Type B pancreatic cell (in vitro differentiated cells): ENCODE results near the gene HNRNPA2B1. TPM values are rescaled to one million over a fixed set of nuclear protein-coding genes. Genes with fewer than 3 reads are reported as not detected.
A peak's percentile ranks its signal among the peaks of the same experiment; 100 is the strongest.

ENCODE experiments used
- DNase-seq: peaks from one replicate; pipeline ENCODE4 v3.0.0; 2021; ENCODE audit warnings: mixed read lengths; ENCODE audit not compliant: unreplicated experiment; ENCODE audit errors: extremely low spot score
- H3K27ac Mint-ChIP-seq: 2 replicates; pipeline ENCODE4 v1.8.0; 2021; ENCODE audit warnings: mild to moderate bottlenecking, mixed read lengths
- H3K27me3 Mint-ChIP-seq: 2 replicates; pipeline ENCODE4 v1.8.0; 2021; ENCODE audit warnings: mixed read lengths
- H3K36me3 Mint-ChIP-seq: 2 replicates; pipeline ENCODE4 v1.8.0; 2021; ENCODE audit warnings: mixed read lengths
- H3K4me1 Mint-ChIP-seq: one replicate; pipeline ENCODE4 v1.8.0; 2021; ENCODE audit warnings: mixed read lengths; ENCODE audit not compliant: unreplicated experiment
- H3K4me3 Mint-ChIP-seq: 2 replicates; pipeline ENCODE4 v1.8.0; 2021; ENCODE audit warnings: mild to moderate bottlenecking, mixed read lengths
- H3K9me3 Mint-ChIP-seq: 2 replicates; pipeline ENCODE4 v1.8.0; 2021; ENCODE audit warnings: mixed read lengths
- total RNA-seq: library from RNA; stranded (reverse); gene quantifications from 2 replicates; pipeline ENCODE4 v1.2.1, GENCODE V29; 2021; ENCODE audit warnings: low replicate concordance
- TF ChIP-seq, protein P1 (sequence below): fragments of 200-600 bp; sonication (generic); conservative IDR thresholded peaks from 2 replicates; pipeline ENCODE4 v1.5.0; 2021; ENCODE audit warnings: antibody characterized with exemption, mild to moderate bottlenecking

Gene HNRNPA2B1
- total RNA-seq, 1 donor from 2014 or later: 733 TPM

DNA sequence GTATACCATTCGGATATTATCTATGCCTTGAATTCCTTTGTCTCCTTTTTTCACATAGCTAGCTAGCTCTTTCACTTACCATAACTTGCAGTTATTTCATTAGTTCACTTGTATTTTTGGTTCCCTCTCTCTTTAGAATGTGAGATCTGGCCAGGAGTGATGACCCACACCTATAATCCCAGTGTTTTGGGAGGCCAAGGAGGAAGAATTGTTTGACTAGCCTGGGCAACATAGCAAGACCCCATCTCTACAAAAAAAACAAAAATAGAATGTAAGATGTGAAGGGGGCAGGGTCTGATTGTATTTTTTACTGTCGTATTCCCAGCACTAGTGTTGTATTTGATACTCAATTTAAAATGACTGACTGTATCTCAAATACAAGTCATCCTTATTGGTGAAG, 28.9 kb downstream of the HNRNPA2B1 start:
- Mint-ChIP-seq H3K27me3 (peaks cover 7% of the 10 kb centered on the region), H3K4me1 (peaks cover 11% of the 10 kb centered on the region), H3K4me3 (no peak overlapping the region), H3K36me3 (peaks cover 4% of the 10 kb centered on the region), H3K9me3 (no peaks in the 10 kb centered on the region), H3K27ac (no peak overlapping the region)
- TF ChIP-seq, protein P1, sequence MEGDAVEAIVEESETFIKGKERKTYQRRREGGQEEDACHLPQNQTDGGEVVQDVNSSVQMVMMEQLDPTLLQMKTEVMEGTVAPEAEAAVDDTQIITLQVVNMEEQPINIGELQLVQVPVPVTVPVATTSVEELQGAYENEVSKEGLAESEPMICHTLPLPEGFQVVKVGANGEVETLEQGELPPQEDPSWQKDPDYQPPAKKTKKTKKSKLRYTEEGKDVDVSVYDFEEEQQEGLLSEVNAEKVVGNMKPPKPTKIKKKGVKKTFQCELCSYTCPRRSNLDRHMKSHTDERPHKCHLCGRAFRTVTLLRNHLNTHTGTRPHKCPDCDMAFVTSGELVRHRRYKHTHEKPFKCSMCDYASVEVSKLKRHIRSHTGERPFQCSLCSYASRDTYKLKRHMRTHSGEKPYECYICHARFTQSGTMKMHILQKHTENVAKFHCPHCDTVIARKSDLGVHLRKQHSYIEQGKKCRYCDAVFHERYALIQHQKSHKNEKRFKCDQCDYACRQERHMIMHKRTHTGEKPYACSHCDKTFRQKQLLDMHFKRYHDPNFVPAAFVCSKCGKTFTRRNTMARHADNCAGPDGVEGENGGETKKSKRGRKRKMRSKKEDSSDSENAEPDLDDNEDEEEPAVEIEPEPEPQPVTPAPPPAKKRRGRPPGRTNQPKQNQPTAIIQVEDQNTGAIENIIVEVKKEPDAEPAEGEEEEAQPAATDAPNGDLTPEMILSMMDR: no peak
- DNase-seq: no peak

DNA sequence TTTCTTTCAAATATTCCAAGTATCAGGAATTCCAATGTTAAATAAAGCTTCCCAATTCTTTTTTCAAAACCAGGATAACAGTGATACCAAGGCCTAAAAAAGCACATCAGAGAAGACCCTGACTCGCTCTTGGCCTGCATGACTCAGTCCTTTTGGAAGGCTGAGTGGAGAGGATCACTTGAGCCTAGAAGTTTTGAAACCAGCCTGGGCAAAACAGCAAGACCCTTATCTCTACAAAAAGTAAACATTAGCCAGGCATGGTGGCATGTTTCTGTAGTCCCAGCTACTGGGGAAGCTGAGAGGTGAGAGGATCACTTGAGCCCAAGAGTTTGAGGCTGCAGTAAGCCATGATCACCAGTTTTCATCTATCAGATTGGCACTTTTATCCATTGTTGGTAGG, 29.9 kb downstream of the HNRNPA2B1 start:
- H3K4me3 Mint-ChIP-seq: no peak overlapping the region
- H3K27me3 Mint-ChIP-seq: peaks cover 7% of the 10 kb centered on the region
- H3K27ac Mint-ChIP-seq: no peak overlapping the region
- peaks cover 4% of the 10 kb centered on the region for H3K36me3 Mint-ChIP-seq
- H3K4me1 Mint-ChIP-seq: peaks cover 11% of the 10 kb centered on the region
- no peaks in the 10 kb centered on the region for H3K9me3 Mint-ChIP-seq
- no peak for DNase-seq
- TF ChIP-seq, protein P1: no peak

DNA sequence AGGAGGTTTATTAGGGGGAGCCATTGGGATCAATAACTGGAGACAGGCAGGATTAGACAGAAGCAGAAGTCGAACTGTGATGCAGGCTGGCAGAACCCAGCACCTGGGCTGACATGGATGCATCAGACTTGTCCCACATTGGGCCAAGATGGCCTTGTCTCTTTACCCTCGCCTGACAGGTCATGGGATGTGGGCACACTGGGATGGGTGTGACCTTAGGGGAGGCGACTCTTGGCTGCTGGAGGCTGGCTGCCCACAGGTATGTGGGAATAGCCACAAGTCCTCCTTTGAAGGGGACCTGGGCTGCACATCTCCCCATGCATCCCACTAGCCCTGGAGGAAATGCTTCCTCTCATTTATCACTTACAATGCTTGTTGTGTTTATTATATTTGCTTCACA, 31.3 kb downstream of the HNRNPA2B1 start:
- Mint-ChIP-seq H3K9me3 (no peaks in the 10 kb centered on the region), H3K27ac (no peak overlapping the region), H3K4me3 (no peak overlapping the region), H3K36me3 (peaks cover 3% of the 10 kb centered on the region), H3K4me1 (peaks cover 11% of the 10 kb centered on the region), H3K27me3 (peaks cover 7% of the 10 kb centered on the region)
- no peak for DNase-seq
- TF ChIP-seq, protein P1: no peak

DNA sequence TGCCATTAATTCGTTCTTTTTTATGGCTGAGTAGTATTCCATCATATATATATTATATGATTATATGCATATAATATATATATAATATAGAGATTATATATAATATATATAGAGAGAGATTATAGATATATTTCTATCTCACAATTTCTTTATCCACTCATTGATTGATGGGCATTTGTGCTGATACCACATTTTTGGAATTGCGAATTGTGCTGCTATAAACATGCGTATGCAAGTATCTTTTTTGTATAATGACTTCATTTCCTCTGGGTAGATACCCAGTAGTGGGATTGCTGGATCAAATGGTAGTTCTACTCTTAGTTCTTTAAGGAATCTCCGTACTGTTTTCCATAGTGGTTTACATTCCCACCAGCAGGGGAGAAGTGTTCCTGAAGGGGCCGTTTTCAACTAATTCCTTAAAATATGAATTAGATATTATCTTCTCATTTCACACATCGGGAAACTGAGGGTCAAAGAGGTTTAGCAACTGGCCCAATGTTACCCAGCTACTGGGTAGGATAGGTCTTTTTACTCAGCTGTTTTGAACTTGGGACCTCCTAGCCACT, 32.0 kb downstream of the HNRNPA2B1 start:
- TF ChIP-seq, protein P1: peak; percentile 53

DNA sequence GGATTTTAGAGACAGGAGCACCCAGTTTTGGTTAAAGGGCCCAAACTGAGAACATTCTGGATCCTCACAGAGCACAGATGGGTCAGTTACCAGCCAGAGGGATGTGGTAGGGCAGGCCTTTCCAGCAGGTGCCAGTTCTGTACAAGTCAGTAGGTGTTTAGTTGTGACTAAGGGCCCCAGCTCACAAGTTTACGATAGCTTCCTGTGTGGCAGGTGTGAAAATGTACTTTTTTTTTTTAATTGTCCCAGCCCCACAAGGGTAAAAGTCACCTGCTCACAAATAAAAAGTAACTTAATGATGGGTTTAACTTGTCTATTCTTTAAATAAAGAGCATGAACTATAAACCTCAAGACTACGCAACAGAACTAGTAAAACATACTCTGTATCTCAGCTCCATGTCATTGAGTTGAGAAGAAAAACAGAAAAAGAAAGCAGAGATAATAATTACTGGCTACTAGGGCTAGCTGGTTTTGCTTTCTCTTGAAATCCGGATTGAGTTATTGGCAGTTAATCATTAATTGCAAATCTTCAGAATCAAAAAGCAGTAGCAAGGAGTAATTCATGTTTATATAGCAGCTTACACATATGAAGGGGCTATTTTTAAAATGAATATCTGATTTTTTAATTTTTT, 33.1 kb downstream of the HNRNPA2B1 start:
- H3K27me3 Mint-ChIP-seq: no peaks in the 10 kb centered on the region

More for the DNA sequence above, 32.0 kb downstream of the HNRNPA2B1 start:
- H3K36me3 Mint-ChIP-seq: no peaks in the 10 kb centered on the region
- peaks cover 11% of the 10 kb centered on the region for H3K4me1 Mint-ChIP-seq
- H3K4me3 Mint-ChIP-seq: no peak overlapping the region
- H3K27me3 Mint-ChIP-seq: peaks cover under 1% of the 10 kb centered on the region
- no peak for DNase-seq
- H3K9me3 Mint-ChIP-seq: no peaks in the 10 kb centered on the region
- no peak overlapping the region for H3K27ac Mint-ChIP-seq

More for the DNA sequence above, 33.1 kb downstream of the HNRNPA2B1 start:
- TF ChIP-seq, protein P1: no peak
- peak overlapping the region; percentile 1 for H3K27ac Mint-ChIP-seq
- H3K36me3 Mint-ChIP-seq: no peaks in the 10 kb centered on the region
- H3K4me3 Mint-ChIP-seq: no peak overlapping the region
- H3K9me3 Mint-ChIP-seq: no peaks in the 10 kb centered on the region
- peaks cover 11% of the 10 kb centered on the region for H3K4me1 Mint-ChIP-seq
- no peak for DNase-seq
